ENCODE measurements around the gene GSN. TPM values are rescaled to one million over a fixed set of nuclear protein-coding genes. Genes with fewer than 3 reads are reported as not detected.

GSN gene
- total and polyA plus RNA-seq, 2 of the 8 experiments (the other 6 are each of a cell fraction or from before 2014, with no cell fraction given): 52.3 to 94.5 TPM

GRCh38 chr9:121298016-121298538 is 30.1 kb downstream of the GSN start:
- H3K79me1 ChIP-seq (ENCODE audit: low read depth, low read length): no peaks in the 10 kb centered on the region
- peaks cover 9% of the 10 kb centered on the region; the same call in 1 of the 2 replicates for H3K23me2 ChIP-seq (ENCODE audit: low read depth, low read length)
- no peak overlapping the region for H2BK5ac ChIP-seq (ENCODE audit: low read depth, low read length)
- H3K23ac ChIP-seq (ENCODE audit: insufficient read length): no peak overlapping the region
- H3K27me3 ChIP-seq (replicated peaks in 1 of 4; ENCODE audit: control insufficient read depth in 3 of 4, extremely low read depth in 1 of 4, insufficient read depth in 3 of 4, low read length in 3 of 4): peaks cover 5 to 20% (median 14%) of the 10 kb centered on the region in 4 experiments
- H3K9ac ChIP-seq (replicated peaks in 1 of 4; ENCODE audit: extremely low read depth in 1 of 4, low read depth in 3 of 4, low read length in 3 of 4): no peak overlapping the region
- no peak overlapping the region for H2BK12ac ChIP-seq (ENCODE audit: low read depth, low read length)
- no peak overlapping the region for H2BK20ac ChIP-seq (ENCODE audit: low read length)
- no peak for DNase-seq (ENCODE audit: low read depth in 1 of 2, low spot score in 2 of 2)
- no peak overlapping the region for H4K8ac ChIP-seq (ENCODE audit: extremely low read depth, insufficient read depth, low read length)
- no peak overlapping the region for H2AFZ ChIP-seq (ENCODE audit: low read length)
- no peak for TF ChIP-seq SP1 (IDR thresholded peaks at IDR 0.05; ENCODE audit: low read depth, low read length)
- no peak for TF ChIP-seq BCL11A (IDR thresholded peaks at IDR 0.05; ENCODE audit: low read depth in 2 of 2, low read length in 2 of 2)
- TF ChIP-seq TEAD4 (IDR thresholded peaks at IDR 0.05; ENCODE audit: low read depth, low read length): peak; percentile 66; the same call in 1 of the 2 replicates
- no peaks in the 10 kb centered on the region; a peak in 1 of 8 replicates for H3K36me3 ChIP-seq (ENCODE audit: control insufficient read depth in 2 of 4, insufficient read depth in 4 of 4, low read length in 3 of 4)
- no peak for FAIRE-seq
- H3K4me2 ChIP-seq (ENCODE audit: insufficient read depth in 1 of 2, low read depth in 2 of 2, low read length in 2 of 2): peak overlapping the region; percentile 15 to 55; a peak in 2 of 4 replicates
- H3K4me3 ChIP-seq (ENCODE audit: extremely low read depth in 1 of 4, insufficient read depth in 2 of 4, low read depth in 3 of 4, low read length in 4 of 4): no peak overlapping the region
- WGBS, 2 experiments (ENCODE audit: extremely low coverage in 1 of 2, insufficient coverage in 1 of 2, insufficient read length in 1 of 2, insufficient replicate concordance in 2 of 2, low coverage in 1 of 2, low lambda C conversion rate in 2 of 2, missing lambda C conversion rate in 1 of 2): 68% methylated on average over 7 of the region's 7 CpGs; no CpG with 5 or more reads in 1 of the 2 experiments
- H2BK120ac ChIP-seq (replicated peaks; ENCODE audit: low read depth, low read length): no peak overlapping the region
- H3K18ac ChIP-seq (ENCODE audit: extremely low read depth, low read length): no peak overlapping the region
- no peak overlapping the region for H3K27ac ChIP-seq (ENCODE audit: low read depth, low read length)
- no peak overlapping the region for H4K5ac ChIP-seq (ENCODE audit: insufficient read length, low read depth, low read length)
- peaks cover 7% of the 10 kb centered on the region in 2 experiments for H4K20me1 ChIP-seq (replicated peaks in 1 of 2; ENCODE audit: control insufficient read depth in 1 of 2, insufficient read depth in 2 of 2, low read length in 2 of 2)
- H3K56ac ChIP-seq (replicated peaks; ENCODE audit: insufficient read length, low read depth, low read length): no peak overlapping the region
- H3K4ac ChIP-seq (replicated peaks; ENCODE audit: insufficient read length, low read depth, low read length): no peak overlapping the region
- H3K9me3 ChIP-seq (ENCODE audit: insufficient read depth in 2 of 2, low read depth in 1 of 2, low read length in 1 of 2): no peaks in the 10 kb centered on the region
- H2BK15ac ChIP-seq (ENCODE audit: low read length): 0 out of 2 replicates have a peak overlapping the region, but pooled peaks have one; percentile 46
- H4K91ac ChIP-seq (replicated peaks; ENCODE audit: insufficient read length, low read length): no peak overlapping the region
- no peak overlapping the region for H2AK5ac ChIP-seq (ENCODE audit: low read depth, low read length)
- H3K79me2 ChIP-seq (ENCODE audit: control insufficient read depth in 1 of 2, insufficient read depth in 2 of 2, low read length in 2 of 2): no peaks in the 10 kb centered on the region
- H3K4me1 ChIP-seq (replicated peaks in 1 of 4; ENCODE audit: control insufficient read depth in 3 of 4, insufficient read depth in 4 of 4, low read length in 3 of 4): peaks cover 5 to 20% (median 12%) of the 10 kb centered on the region in 4 experiments
- POLR2A ChIA-PET (ENCODE audit: partially characterized antibody): no interaction called here
- CTCF ChIA-PET (ENCODE audit: partially characterized antibody): interaction anchor here (1.2 to 2.8 kb wide), 7 partner anchors 10 to 85 kb away, joined by 3 to 12 read pairs (median 6); partner anchors contain the start of gene GSN
- no peak overlapping the region for H3K14ac ChIP-seq (ENCODE audit: insufficient read length)

Data from H1 (cell line).